Forelimb muscle (tissue), 1 donor: ENCODE data around the gene DOK1. TPM values are rescaled to one million over a fixed set of nuclear protein-coding genes. Genes with fewer than 3 reads are reported as not detected.

Source experiments
- DNase-seq: peaks from one replicate; pipeline ENCODE4 v3.0.0-alpha.2; 2013; ENCODE audit warnings: low read depth
- polyA plus RNA-seq: library from polyadenylated mRNA; unstranded; fragments of 120-200 nt; gene quantifications from one replicate; pipeline ENCODE4 v1.2.1, GENCODE V29; 2013; ENCODE audit not compliant: insufficient read length

The DOK1 gene
- polyA plus RNA-seq, 1 donor, result 5.5 TPM

DNA sequence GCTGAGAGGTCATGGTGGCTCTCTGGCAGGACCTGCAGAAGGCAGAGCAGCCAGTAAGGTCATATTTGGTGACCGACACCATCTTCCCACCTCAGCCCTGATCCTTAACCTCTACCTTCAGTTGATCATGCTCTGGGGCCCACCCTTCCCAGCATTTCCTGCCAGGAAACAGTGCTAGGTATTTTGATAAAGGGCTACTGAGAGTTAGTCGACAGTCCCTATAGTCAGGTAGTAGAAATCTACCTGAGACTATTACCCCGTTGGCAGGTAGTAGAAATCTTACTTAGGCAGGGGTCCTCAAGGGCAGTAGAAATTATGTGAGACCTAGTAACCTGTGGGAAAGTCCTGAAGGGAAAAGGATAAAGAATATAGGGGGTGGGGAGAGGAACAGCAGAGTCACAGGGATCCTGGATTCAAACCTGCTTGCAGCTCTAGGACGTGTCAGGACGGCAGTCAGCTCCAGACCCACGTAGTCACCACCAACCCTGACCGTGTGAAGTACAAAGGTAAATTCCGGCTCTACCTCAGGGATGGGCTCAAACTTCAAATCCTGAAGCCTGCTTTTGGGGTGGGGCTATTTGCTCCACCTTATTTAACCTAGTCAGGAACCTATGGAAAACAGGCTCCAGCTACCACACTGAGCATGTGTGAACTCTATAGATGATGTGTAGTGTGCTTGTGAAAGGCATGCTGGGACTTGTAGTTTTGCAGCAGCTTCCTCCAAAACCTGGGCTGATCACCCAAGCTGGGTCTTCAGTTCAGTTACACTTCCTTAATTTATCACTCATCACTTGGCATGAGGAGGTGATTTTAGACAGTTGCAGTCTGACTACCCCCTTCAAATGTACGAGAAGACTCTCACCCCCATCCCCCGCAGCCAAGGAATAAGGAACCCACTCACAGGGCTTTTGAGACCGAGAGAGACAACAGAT is 28.5 kb upstream of the DOK1 start, which contains the start of gene DQX1:
Gene DQX1 (minus strand): TSS at position 515 of the 932 bp plus-strand sequence. CDS start 502 bp downstream, at position 13.
- DNase-seq, result no peak

GRCh38 chr2:74526649-74527230 is 27.8 kb upstream of the DOK1 start:
- no peak for DNase-seq

- no peak for DNase-seq
These were observed 26.8 kb upstream of the DOK1 start for GRCh38 chr2:74527741-74528140.

- no peak for DNase-seq
These were observed 25.7 kb upstream of the DOK1 start for GRCh38 chr2:74528600-74529356.

DNA sequence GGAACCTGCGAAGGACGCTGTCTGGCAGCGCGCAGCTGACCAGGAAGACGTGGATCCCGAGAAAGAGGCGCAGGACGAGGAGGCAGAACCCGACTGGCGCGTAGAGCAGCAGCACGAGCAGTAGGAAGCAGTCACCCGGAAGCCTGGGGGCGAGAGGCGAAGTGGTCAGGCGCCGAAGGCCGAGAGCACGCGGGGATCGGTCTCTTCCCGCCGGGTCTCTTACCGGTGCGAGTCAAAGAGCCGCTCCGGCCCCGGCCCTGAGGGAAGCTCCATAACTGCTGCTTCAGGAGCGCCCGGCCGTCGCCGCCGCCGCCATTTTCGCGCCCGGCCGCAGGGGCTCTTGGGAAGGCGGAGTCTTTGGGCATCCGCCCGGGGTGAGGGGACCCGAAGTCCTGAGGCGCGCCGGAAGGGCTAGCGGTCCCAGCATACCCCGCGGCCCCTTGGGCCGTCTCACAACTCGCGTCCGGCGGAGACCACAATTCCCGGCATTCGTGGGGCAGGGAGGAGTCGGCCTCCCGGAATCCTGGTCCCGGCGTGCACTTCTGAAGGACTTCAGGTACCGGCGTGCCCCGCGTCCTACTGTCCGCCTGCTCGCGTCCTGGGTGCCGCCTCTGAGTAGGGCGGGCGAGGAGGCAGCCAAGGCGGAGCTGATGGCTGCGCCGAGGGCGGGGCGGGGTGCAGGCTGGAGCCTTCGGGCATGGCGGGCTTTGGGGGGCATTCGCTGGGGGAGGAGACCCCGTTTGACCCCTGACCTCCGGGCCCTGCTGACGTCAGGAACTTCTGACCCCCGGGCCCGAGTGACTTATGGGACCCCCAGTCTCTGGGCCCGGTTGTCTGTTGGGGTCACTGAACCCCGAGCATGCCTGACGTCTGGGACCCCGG is 24.9 kb upstream of the DOK1 start, which contains the start of the genes AUP1 and HTRA2:
Gene AUP1 (minus strand): TSS at position 350 of the 882 bp plus-strand sequence. CDS start 77 bp downstream, at position 273.
Gene HTRA2 (plus strand): TSS at position 577 of the 882 bp plus-strand sequence. CDS start 74 bp downstream, at position 651.
- peak; percentile 96 for DNase-seq

DNA sequence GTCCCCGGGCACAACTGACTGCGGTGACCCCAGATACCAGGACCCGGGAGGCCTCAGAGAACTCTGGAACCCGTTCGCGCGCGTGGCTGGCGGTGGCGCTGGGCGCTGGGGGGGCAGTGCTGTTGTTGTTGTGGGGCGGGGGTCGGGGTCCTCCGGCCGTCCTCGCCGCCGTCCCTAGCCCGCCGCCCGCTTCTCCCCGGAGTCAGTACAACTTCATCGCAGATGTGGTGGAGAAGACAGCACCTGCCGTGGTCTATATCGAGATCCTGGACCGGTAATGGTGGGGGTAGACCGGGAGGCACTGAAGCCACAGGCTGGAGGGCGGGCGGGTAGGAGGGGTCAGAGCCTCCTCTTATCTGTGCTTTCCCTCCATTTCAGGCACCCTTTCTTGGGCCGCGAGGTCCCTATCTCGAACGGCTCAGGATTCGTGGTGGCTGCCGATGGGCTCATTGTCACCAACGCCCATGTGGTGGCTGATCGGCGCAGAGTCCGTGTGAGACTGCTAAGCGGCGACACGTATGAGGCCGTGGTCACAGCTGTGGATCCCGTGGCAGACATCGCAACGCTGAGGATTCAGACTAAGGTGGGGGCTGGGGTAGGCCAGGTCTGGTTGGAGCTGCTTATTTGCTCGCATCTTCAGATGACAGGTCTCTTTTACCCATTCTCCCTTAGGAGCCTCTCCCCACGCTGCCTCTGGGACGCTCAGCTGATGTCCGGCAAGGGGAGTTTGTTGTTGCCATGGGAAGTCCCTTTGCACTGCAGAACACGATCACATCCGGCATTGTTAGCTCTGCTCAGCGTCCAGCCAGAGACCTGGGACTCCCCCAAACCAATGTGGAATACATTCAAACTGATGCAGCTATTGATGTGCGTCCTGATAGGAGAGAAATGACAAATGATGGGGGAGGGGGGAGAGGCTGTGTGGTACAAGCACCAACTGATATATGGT is 24.0 kb upstream of the DOK1 start:
- no peak for DNase-seq

DNA sequence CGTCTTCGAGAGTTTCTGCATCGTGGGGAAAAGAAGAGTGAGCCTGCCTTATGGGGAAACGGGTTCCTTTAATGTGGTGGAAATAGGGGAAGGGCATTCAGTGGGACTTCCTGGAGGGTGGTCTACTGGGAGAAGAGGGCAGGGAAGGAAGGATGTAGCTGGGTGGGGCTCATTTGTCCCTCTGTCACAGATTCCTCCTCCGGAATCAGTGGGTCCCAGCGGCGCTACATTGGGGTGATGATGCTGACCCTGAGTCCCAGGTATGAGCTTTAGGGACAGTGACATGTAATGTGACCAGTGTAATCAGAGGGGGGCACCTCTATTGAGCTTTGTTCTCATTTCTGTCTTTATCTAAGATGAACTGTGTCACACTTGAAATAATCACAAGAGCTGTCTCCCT is 22.9 kb upstream of the DOK1 start:
- no peak for DNase-seq

DNA sequence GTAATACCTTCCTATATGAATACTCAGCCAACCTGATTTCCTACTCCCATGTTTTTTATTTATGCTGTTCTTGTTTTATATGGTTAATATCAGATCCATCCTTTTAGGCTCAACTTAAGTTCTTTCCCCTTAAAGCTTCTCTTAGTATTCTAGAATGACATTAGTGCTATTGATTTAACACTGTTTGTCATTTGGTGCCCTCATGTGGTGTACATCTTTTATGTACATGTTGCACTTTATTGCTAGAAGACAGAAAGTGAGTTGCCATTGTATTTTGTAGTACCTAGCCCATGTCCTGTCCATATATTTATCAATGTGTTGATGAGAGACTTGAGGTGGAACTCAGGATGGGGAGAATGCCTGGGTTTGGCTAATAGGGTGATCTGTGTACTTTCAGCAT is 22.3 kb upstream of the DOK1 start:
- no peak for DNase-seq

- no peak for DNase-seq
These were observed 21.1 kb upstream of the DOK1 start for GRCh38 chr2:74533464-74533863.

DNA sequence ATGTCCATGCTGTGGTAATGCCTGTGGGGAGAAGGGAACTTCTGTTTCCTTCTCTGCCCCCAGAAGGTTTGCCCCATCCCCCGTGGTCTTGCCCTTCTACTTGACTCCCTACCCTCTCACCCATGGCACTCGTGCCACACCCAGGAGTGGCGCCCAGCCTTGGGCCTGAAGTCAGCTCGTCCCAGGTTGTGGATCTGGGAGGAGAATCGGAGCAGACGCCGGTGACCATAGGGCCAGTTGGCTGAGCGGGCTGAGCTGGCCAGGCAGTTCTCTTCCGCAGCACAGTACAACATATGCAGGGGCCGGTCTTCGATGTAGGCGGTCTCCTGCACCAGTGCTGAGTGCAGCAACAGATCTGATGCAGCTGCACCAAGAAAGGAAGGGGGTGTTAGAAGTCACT is 20.1 kb upstream of the DOK1 start:
- DNase-seq, result no peak

- DNase-seq, result no peak
These were observed 19.0 kb upstream of the DOK1 start for GRCh38 chr2:74535440-74535965.

DNA sequence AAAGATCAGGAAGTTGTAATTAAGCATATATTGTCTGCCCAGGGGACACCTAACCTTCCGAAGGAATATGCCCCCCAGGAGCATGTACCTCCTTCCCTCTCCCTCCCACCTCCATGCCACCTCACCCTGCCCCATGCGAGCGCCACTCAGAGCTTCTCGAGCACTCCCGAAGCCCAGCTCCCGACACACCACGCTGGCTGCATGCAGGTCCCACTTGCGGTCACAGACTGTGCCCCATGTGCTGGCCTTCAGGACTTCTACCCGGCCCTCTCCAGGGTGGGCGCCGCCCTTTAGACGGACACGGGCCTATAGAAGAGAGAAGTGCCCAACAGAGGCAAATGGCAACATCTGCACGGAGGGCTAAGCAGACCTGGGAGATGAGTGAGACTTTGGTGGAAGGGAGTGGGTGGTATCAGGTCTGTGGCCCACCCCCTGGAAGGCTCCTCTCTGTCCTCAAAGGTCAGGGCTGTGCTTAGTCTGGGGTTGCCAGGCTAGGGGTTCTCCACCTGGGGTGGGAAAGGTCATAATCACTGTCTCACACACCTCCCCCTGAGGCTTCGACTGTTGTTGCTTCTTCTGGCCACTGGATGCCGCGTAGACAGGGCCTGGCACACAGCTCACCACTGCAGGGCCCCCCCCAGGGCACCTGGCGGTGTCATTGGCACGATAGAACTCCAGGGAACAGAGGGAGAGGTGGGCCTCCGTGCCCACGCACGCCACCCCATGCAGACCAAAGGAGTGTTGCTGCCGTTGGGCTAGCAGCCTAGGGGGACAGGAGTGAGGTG is 18.2 kb upstream of the DOK1 start:
- no peak for DNase-seq

- no peak for DNase-seq
These were observed 17.4 kb upstream of the DOK1 start for GRCh38 chr2:74537140-74537539.

DNA sequence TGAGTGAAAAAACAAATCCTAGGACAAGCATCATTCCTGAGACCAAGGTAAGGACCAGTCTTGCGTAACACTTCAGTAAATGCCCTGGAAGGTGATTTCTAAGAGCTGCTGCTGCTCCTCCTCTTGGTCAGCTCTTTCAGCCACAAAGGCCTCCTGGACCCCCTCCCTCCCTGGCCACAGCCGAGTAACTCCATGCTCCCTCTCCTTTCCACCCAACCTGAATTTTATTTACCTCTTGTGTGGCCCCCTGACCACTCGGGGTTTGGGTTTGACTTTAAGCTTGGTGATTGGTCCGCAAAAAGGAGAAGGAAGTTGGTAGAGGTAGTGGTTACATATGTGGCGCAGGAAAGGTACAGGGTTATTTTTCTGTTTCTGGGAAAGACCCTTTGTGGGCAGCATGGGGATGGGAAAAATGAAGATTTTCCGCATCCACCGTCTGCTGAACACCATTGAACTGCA is 15.6 kb upstream of the DOK1 start:
- no peak for DNase-seq

- DNase-seq, result no peak
These were observed 14.2 kb upstream of the DOK1 start for GRCh38 chr2:74540291-74540690.

DNA sequence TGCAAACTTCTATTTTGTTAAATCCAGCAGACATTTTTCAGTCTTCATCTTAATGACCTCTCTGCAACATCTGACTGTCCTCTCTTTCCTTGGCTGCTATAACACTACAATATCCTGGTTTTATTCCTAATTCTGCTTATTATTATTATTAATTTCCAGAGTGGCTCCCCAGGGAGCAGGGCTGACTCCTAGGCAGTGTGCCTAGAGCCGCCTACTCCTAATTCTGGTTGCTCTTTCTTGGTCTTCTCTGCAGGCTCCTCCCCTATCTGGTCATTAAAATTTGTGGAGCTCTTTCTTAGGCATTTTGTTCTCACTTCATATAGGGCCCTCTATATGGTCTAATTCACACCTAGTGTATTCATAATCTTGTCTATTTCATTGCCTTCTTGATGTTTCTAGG is 11.5 kb upstream of the DOK1 start:
- no peak for DNase-seq

GRCh38 chr2:74544634-74545033 is 9.9 kb upstream of the DOK1 start:
- DNase-seq, result no peak

- no peak for DNase-seq
These were observed 8.5 kb upstream of the DOK1 start for GRCh38 chr2:74546004-74546403.
